Thoracic aorta (tissue), 2 donors: ENCODE data around the gene RAD51C. TPM values are rescaled to one million over a fixed set of nuclear protein-coding genes. Genes with fewer than 3 reads are reported as not detected.

Experiments
- ATAC-seq: fragments of 150-250 bp; one replicate; pipeline ENCODE4 v1.8.0; 2017; ENCODE audit warnings: low read depth; ENCODE audit not compliant: insufficient number of reproducible peaks, low FRiP score
- DNase-seq: peaks from one replicate; pipeline ENCODE4 v3.0.0-alpha.2; 2020; ENCODE audit warnings: low spot score
- H3K27ac ChIP-seq, 2 donors: fragments of 200-600 bp; sonication (generic); 1 replicate in 1 of 2; 2 replicates in 1 of 2; pipeline ENCODE4 v1.5.1; 2016; ENCODE audit warnings: mild to moderate bottlenecking in 2 of 2, moderate library complexity in 2 of 2
- H3K27me3 ChIP-seq: fragments of 200-600 bp; sonication (generic); replicated peaks from 2 replicates; pipeline ENCODE4 v1.6.0; 2016; ENCODE audit warnings: mild to moderate bottlenecking; ENCODE audit not compliant: insufficient read depth
- H3K36me3 ChIP-seq: fragments of 200-600 bp; sonication (generic); one replicate; pipeline ENCODE4 v1.5.1; 2016
- H3K4me1 ChIP-seq, 2 donors: fragments of 200-600 bp; sonication (generic); 1 replicate in 1 of 2; 2 replicates in 1 of 2; pipeline versions ENCODE4 v1.5.1 to v1.6.0; 2016; ENCODE audit warnings: low read depth in 2 of 2, mild to moderate bottlenecking in 1 of 2; ENCODE audit not compliant: control insufficient read depth in 1 of 2
- H3K4me3 ChIP-seq: fragments of 200-600 bp; sonication (generic); 2 replicates; pipeline ENCODE4 v1.5.1; 2016; ENCODE audit warnings: mild to moderate bottlenecking
- H3K9me3 ChIP-seq: fragments of 200-600 bp; sonication (generic); 2 replicates; pipeline ENCODE4 v1.5.1; 2016
- CTCF ChIP-seq: fragments of 200-600 bp; sonication (generic); IDR thresholded peaks from one replicate; pipeline ENCODE4 v1.5.1; 2019; ENCODE audit warnings: antibody characterized with exemption
- total RNA-seq, 2 donors: library from RNA; depleted of rRNA; stranded (reverse); fragments of >200 nt; gene quantifications; one replicate each; pipeline versions ENCODE4 v1.1.0 to v1.2.3, GENCODE V29; 2016

The RAD51C gene
- total RNA-seq, 2 donors from 2014 or later, result 14.6 to 15.4 TPM

GRCh38 chr17:58728798-58729197, 36.4 kb downstream of the RAD51C start:
- H3K36me3 ChIP-seq, result no peaks in the 10 kb centered on the region
- H3K4me3 ChIP-seq, result no peak overlapping the region
- no peaks in the 10 kb centered on the region for H3K9me3 ChIP-seq
- no peaks in the 10 kb centered on the region for H3K4me1 ChIP-seq
- no peak for TF ChIP-seq CTCF
- ATAC-seq, result no peak
- H3K27me3 ChIP-seq, result no peaks in the 10 kb centered on the region
- H3K27ac ChIP-seq, result no peak overlapping the region
- DNase-seq, result no peak

- Histone ChIP-seq H3K27ac (no peak overlapping the region), H3K36me3 (no peaks in the 10 kb centered on the region), H3K4me3 (no peak overlapping the region), H3K27me3 (no peaks in the 10 kb centered on the region), H3K9me3 (no peaks in the 10 kb centered on the region), H3K4me1 (no peaks in the 10 kb centered on the region)
- no peak for TF ChIP-seq CTCF
- DNase-seq (no peak), ATAC-seq (no peak)
Measured at GRCh38 chr17:58730937-58731336, 38.5 kb downstream of the RAD51C start.

GRCh38 chr17:58734040-58734439, 41.6 kb downstream of the RAD51C start:
- TF ChIP-seq CTCF, result no peak
- DNase-seq (no peak), ATAC-seq (no peak)
- Histone ChIP-seq H3K4me1 (no peaks in the 10 kb centered on the region), H3K27me3 (no peaks in the 10 kb centered on the region), H3K27ac (no peak overlapping the region), H3K9me3 (no peaks in the 10 kb centered on the region), H3K36me3 (no peaks in the 10 kb centered on the region), H3K4me3 (no peak overlapping the region)

- Histone ChIP-seq H3K4me3 (no peak overlapping the region), H3K27me3 (no peaks in the 10 kb centered on the region), H3K36me3 (no peaks in the 10 kb centered on the region), H3K9me3 (no peaks in the 10 kb centered on the region), H3K27ac (no peak overlapping the region), H3K4me1 (no peaks in the 10 kb centered on the region)
- DNase-seq (no peak), ATAC-seq (no peak)
- TF ChIP-seq CTCF, result no peak
Measured at GRCh38 chr17:58734811-58735210, 42.4 kb downstream of the RAD51C start.

GRCh38 chr17:58741121-58741625, 48.8 kb downstream of the RAD51C start:
- no peak overlapping the region for H3K4me3 ChIP-seq
- H3K27ac ChIP-seq, result no peak overlapping the region
- DNase-seq (no peak), ATAC-seq (no peak)
- no peaks in the 10 kb centered on the region for H3K27me3 ChIP-seq
- H3K9me3 ChIP-seq, result no peaks in the 10 kb centered on the region
- no peak for TF ChIP-seq CTCF
- H3K4me1 ChIP-seq, result no peaks in the 10 kb centered on the region
- H3K36me3 ChIP-seq, result no peaks in the 10 kb centered on the region
